HCT116 (cell line): Measurements from ENCODE around the gene SOX15. TPM values are rescaled to one million over a fixed set of nuclear protein-coding genes. Genes with fewer than 3 reads are reported as not detected.

Experiments
- ATAC-seq: fragments of 200-7000 bp; cut with Tn5 transposase; 2 replicates; pipeline ENCODE4 v1.9.1; 2020; ENCODE audit warnings: mild to moderate bottlenecking, moderate library complexity
- BruUV-seq: library from RNA; stranded (reverse); fragments of 400-500 nt; replicated peaks from 2 replicates; lab custom pipeline; 2021; lab: Mats Ljungman, UMichigan
- CTCF ChIA-PET: fragments of 300-600 bp; sonication (Branson Sonifier 250); formaldehyde crosslinking; loops from one replicate; lab custom pipeline; 2021; ENCODE audit warnings: antibody characterized with exemption; lab: Charles Lee
- POLR2A ChIA-PET: fragments of 300-600, 350-600 bp; sonication (Branson Sonifier 250); formaldehyde crosslinking; loops from one replicate; lab custom pipeline; 2021; ENCODE audit warnings: antibody characterized with exemption; lab: Charles Lee
- RAD21 ChIA-PET, 2 experiments: fragments of 300-600 bp; sonication (Branson Sonifier 250); formaldehyde crosslinking; loops; one replicate each; lab custom pipeline; 2023; ENCODE audit warnings: low total read pairs in 2 of 2; ENCODE audit not compliant: uncharacterized antibody in 2 of 2, unreplicated experiment in 2 of 2, low non-redundant PET in 1 of 2; lab: Charles Lee
- DNase-seq: peaks from one replicate; pipeline ENCODE4 v3.0.0-alpha.2; 2010; ENCODE audit warnings: low read depth, low spot score
- H2AFZ ChIP-seq: fragments of 200-600 bp; shearing (Covaris generic), sonication (generic); 2 replicates; pipeline ENCODE4 v1.6.1; 2017; ENCODE audit warnings: low read depth, mixed run types, mixed read lengths, antibody characterized with exemption, low read length; ENCODE audit not compliant: poor library complexity, severe bottlenecking
- H3K27ac ChIP-seq: 2 replicates; pipeline ENCODE4 v1.5.1; 2012; ENCODE audit warnings: low read depth, low read length
- H3K27me3 ChIP-seq: fragments of 200-600 bp; sonication (generic); 2 replicates; pipeline ENCODE4 v1.6.1; 2016; ENCODE audit warnings: mixed run types, low read length, mixed read lengths; ENCODE audit not compliant: insufficient read depth
- H3K36me3 ChIP-seq, 2 experiments: fragments of 200-500 bp in 1 of 2; fragments of 200-600 bp in 1 of 2; sonication (Bioruptor generic) in 1 of 2; sonication (generic) in 1 of 2; 2 replicates each; pipeline versions ENCODE4 v1.5.1 to v1.6.1; 2014 to 2016; ENCODE audit warnings: low read length in 2 of 2, inconsistent platforms in 1 of 2, mixed read lengths in 1 of 2, mixed run types in 1 of 2; ENCODE audit not compliant: insufficient read depth in 2 of 2, control insufficient read depth in 1 of 2
- H3K4me1 ChIP-seq, 2 experiments: fragments of 200-600 bp in 1 of 2; sonication (generic) in 1 of 2; 2 replicates each; pipeline versions ENCODE4 v1.5.1 to v1.6.1; 2012 to 2017; ENCODE audit warnings: low read length in 2 of 2, inconsistent platforms in 1 of 2, mild to moderate bottlenecking in 1 of 2, mixed read lengths in 1 of 2, mixed run types in 1 of 2, moderate library complexity in 1 of 2; ENCODE audit not compliant: insufficient read depth in 2 of 2, control insufficient read depth in 1 of 2
- H3K4me2 ChIP-seq: fragments of 200-600 bp; sonication (generic); 2 replicates; pipeline ENCODE4 v1.6.1; 2017; ENCODE audit warnings: mixed run types, low read length, mixed read lengths
- H3K4me3 ChIP-seq, 2 experiments: fragments of 200-600 bp in 1 of 2; sonication (generic) in 1 of 2; replicated peaks in 1 of 2; 2 replicates each; pipeline ENCODE4 v1.5.1; 2011 to 2016; ENCODE audit warnings: low read length in 2 of 2, control low read depth in 1 of 2, low read depth in 1 of 2, mild to moderate bottlenecking in 1 of 2, mixed read lengths in 1 of 2, mixed run types in 1 of 2
- H3K79me2 ChIP-seq: fragments of 200-600 bp; sonication (generic); 2 replicates; pipeline ENCODE4 v1.6.1; 2017; ENCODE audit warnings: mild to moderate bottlenecking, mixed run types, low read length, moderate library complexity, mixed read lengths; ENCODE audit not compliant: insufficient read depth
- H3K9ac ChIP-seq: fragments of 200-600 bp; sonication (generic); 2 replicates; pipeline ENCODE4 v1.6.1; 2016; ENCODE audit warnings: low read length, mixed read lengths
- H3K9me2 ChIP-seq: fragments of 200-600 bp; sonication (generic), shearing (Covaris generic); 2 replicates; pipeline ENCODE4 v1.6.1; 2017; ENCODE audit warnings: mixed run types, mild to moderate bottlenecking, moderate library complexity; ENCODE audit not compliant: insufficient read depth
- H3K9me3 ChIP-seq, 2 experiments: fragments of 200-500 bp in 1 of 2; fragments of 200-600 bp in 1 of 2; sonication (Bioruptor generic) in 1 of 2; sonication (generic) in 1 of 2; 2 replicates each; pipeline ENCODE4 v1.6.1; 2014 to 2017; ENCODE audit warnings: low read length in 2 of 2, mixed read lengths in 2 of 2, inconsistent platforms in 1 of 2, low read depth in 1 of 2, mild to moderate bottlenecking in 1 of 2, mixed run types in 1 of 2, moderate library complexity in 1 of 2; ENCODE audit not compliant: control insufficient read depth in 1 of 2, insufficient read depth in 1 of 2
- H4K20me1 ChIP-seq: fragments of 200-600 bp; sonication (generic), shearing (Covaris generic); 2 replicates; pipeline ENCODE4 v1.6.1; 2017; ENCODE audit warnings: mixed run types, mild to moderate bottlenecking, moderate library complexity; ENCODE audit not compliant: insufficient read depth
- ATF3 ChIP-seq: IDR thresholded peaks from 2 replicates; pipeline ENCODE4 v1.6.1; 2012
- CBX3 ChIP-seq: IDR thresholded peaks from 2 replicates; pipeline ENCODE4 v1.6.1; 2012; ENCODE audit warnings: low read depth
- CEBPB ChIP-seq: IDR thresholded peaks from 2 replicates; pipeline ENCODE4 v1.6.1; 2012; ENCODE audit warnings: low read depth
- CTCF ChIP-seq, 3 experiments: fragments of 200-600 bp in 1 of 3; sonication (generic) in 1 of 3; IDR thresholded peaks in 2 of 3; conservative IDR thresholded peaks in 1 of 3; 2 replicates each; pipeline ENCODE4 v1.5.1; 2012 to 2017; ENCODE audit warnings: low read depth in 2 of 3, low read length in 2 of 3, antibody characterized with exemption in 1 of 3, borderline replicate concordance in 1 of 3, control low read depth in 1 of 3, mild to moderate bottlenecking in 1 of 3, mixed read lengths in 1 of 3, mixed run types in 1 of 3, moderate library complexity in 1 of 3; ENCODE audit not compliant: insufficient read depth in 1 of 3
- EZH2 ChIP-seq: fragments of 200-600 bp; sonication (generic); IDR thresholded peaks from 2 replicates; pipeline ENCODE4 v1.6.1; 2017; ENCODE audit warnings: antibody characterized with exemption, mixed run types
- EZH2phosphoT487 ChIP-seq: fragments of 200-600 bp; IDR thresholded peaks from 2 replicates; pipeline ENCODE4 v1.6.1; 2018; ENCODE audit warnings: antibody characterized with exemption, borderline replicate concordance
- FOSL1 ChIP-seq: IDR thresholded peaks from 2 replicates; pipeline ENCODE4 v1.6.1; 2012; ENCODE audit warnings: low read depth
- JUND ChIP-seq: IDR thresholded peaks from 2 replicates; pipeline ENCODE4 v1.6.1; 2012
- MAX ChIP-seq: IDR thresholded peaks from 2 replicates; pipeline ENCODE4 v1.6.1; 2012
- POLR2A ChIP-seq: IDR thresholded peaks from 2 replicates; pipeline ENCODE4 v1.7.0; 2011; ENCODE audit warnings: borderline replicate concordance; ENCODE audit not compliant: insufficient read depth, insufficient read length; ENCODE audit errors: extremely low read depth
- POLR2AphosphoS5 ChIP-seq: IDR thresholded peaks from 2 replicates; pipeline ENCODE4 v1.6.1; 2011; ENCODE audit warnings: mild to moderate bottlenecking, low read depth, low read length, moderate library complexity
- RAD21 ChIP-seq: IDR thresholded peaks from 2 replicates; pipeline ENCODE4 v1.6.1; 2012; ENCODE audit warnings: low read depth, mild to moderate bottlenecking
- REST ChIP-seq: IDR thresholded peaks from 2 replicates; pipeline ENCODE4 v1.6.1; 2012; ENCODE audit warnings: low read depth
- SIN3A ChIP-seq: IDR thresholded peaks from 2 replicates; pipeline ENCODE4 v1.6.1; 2012; ENCODE audit warnings: low read depth
- SP1 ChIP-seq: IDR thresholded peaks from 2 replicates; pipeline ENCODE4 v1.6.1; 2012; ENCODE audit warnings: low read depth
- SRF ChIP-seq: IDR thresholded peaks from 2 replicates; pipeline ENCODE4 v1.6.1; 2012; ENCODE audit warnings: low read depth
- TCF7L2 ChIP-seq: IDR thresholded peaks from 2 replicates; pipeline ENCODE4 v1.7.0; 2011; ENCODE audit warnings: borderline replicate concordance, inconsistent platforms; ENCODE audit not compliant: insufficient read depth, insufficient read length; ENCODE audit errors: extremely low read depth
- ZNF274 ChIP-seq: fragments of 200-500 bp; sonication (Bioruptor generic); IDR thresholded peaks from 2 replicates; pipeline ENCODE4 v1.6.1; 2014; ENCODE audit warnings: mild to moderate bottlenecking, low read depth, low read length, inconsistent platforms
- intact Hi-C: fragments of 100-400 bp; cut with micrococcal nuclease; formaldehyde crosslinking; loops from 2 replicates; pipeline ENCODE4 v1.10.0; 2022
- total RNA-seq: library from RNA; stranded (reverse); gene quantifications from one replicate; pipeline ENCODE4 v1.2.1, GENCODE V29; 2021; ENCODE audit not compliant: unreplicated experiment

Gene SOX15
- total RNA-seq, 1 experiment from 2014 or later = 0.69 TPM

GRCh38 chr17:7557147-7557764, 32.6 kb downstream of the SOX15 start:
- ATAC-seq = no peak
- no TSS peak for BruUV-seq
- Histone ChIP-seq H2AFZ (no peak overlapping the region), H3K36me3 (no peaks in the 10 kb centered on the region), H3K79me2 (peaks cover 8% of the 10 kb centered on the region), H3K9me3 (no peaks in the 10 kb centered on the region), H3K9me2 (no peaks in the 10 kb centered on the region), H3K4me2 (no peak overlapping the region), H4K20me1 (no peaks in the 10 kb centered on the region), H3K9ac (no peak overlapping the region), H3K27ac (no peak overlapping the region), H3K27me3 (no peaks in the 10 kb centered on the region), H3K4me1 (peaks cover 20 to 41% of the 10 kb centered on the region in 2 experiments), H3K4me3 (no peak overlapping the region)
- ChIA-PET CTCF (no interaction called here), RAD21 (no interaction called here), POLR2A (interaction anchor here (0.6 kb wide), 1 partner anchor 208 kb away, joined by 4 read pairs; no protein-coding TSS in a partner anchor)
- no peak for DNase-seq
- TF ChIP-seq CTCF (IDR thresholded peaks at IDR 0.05 in 2 of 3, conservative IDR thresholded peaks at IDR 0.05 in 1 of 3; ENCODE audit: borderline replicate concordance in 1 of 3, insufficient read depth in 1 of 3, low read depth in 2 of 3, low read length in 2 of 3) (no peak), CEBPB (no peak), SP1 (no peak), TCF7L2 (no peak), SIN3A (no peak), CBX3 (no peak), JUND (no peak), FOSL1 (no peak), SRF (no peak), ATF3 (no peak), MAX (no peak), EZH2phosphoT487 (no peak), ZNF274 (no peak), REST (no peak), POLR2AphosphoS5 (no peak), POLR2A (no peak), RAD21 (no peak), EZH2 (no peak)
- intact Hi-C loops = no loop called here
